ENCODE data around the gene ATAD3C. TPM values are rescaled to one million over a fixed set of nuclear protein-coding genes. Genes with fewer than 3 reads are reported as not detected.
"Not testable (repeated sequence)": the region's sequence is repeated elsewhere in the genome, so short reads cannot be mapped to it uniquely, and the experiment has no call there.

Gene ATAD3C
- polyA plus RNA-seq, 1 of the 3 experiments (the other 2 are of a cell fraction) = 0.38 TPM

DNA sequence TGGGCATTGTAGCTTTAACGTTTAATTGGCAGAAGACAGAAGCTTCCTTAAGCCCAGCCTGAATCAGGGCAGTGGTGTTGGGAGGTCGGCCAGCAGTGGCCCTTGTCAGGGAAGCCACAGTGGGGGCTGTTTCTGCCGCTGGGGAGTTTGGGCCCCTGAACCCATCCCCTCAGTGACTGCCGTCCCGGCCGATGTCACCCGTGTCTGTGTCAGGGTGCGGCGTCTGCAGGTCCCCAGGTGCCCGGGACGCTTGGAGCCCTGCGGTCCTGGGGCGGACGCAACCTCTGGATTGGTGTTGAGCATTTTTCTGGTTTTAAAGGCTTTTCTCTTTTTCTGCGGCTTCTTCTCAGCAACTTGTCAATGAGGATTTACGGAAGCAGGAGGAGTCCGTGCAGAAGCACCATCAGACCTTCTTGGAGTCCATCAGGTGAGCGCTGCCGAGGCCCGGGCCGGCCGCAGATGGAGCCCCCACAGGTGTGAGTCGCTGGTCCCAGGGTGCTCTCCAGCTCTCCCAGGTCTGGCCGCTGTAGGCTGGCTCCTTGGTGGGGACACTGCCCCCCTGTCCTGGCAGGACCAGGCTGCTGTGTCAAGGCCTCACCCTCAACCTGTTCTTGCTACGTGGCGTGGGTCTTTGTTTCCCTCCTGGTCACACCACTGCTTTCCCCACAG is 2.3 kb downstream of the ATAD3C start:
- Histone ChIP-seq H3K4me2 (no peak overlapping the region), H3K9me3 (no peaks in the 10 kb centered on the region), H3K79me2 (ENCODE audit: insufficient read depth) (no peaks in the 10 kb centered on the region), H3K36me3 (replicated peaks in 1 of 2; ENCODE audit: control insufficient read depth in 1 of 2, insufficient read depth in 2 of 2, low read length in 1 of 2) (no peaks in the 10 kb centered on the region), H3K4me1 (ENCODE audit: control insufficient read depth in 1 of 2, insufficient read depth in 2 of 2, low read depth in 1 of 2, low read length in 1 of 2) (no peaks in the 10 kb centered on the region), H3F3A (replicated peaks; ENCODE audit: insufficient read depth) (no peaks in the 10 kb centered on the region), H3K9ac (no peak overlapping the region), H3K4me3 (ENCODE audit: low read depth in 2 of 2, low read length in 1 of 2) (no peak overlapping the region), H3K9me2 (no peaks in the 10 kb centered on the region), H3K27ac (ENCODE audit: low read depth in 2 of 2, low read length in 1 of 2) (no peak overlapping the region), H4K20me1 (ENCODE audit: insufficient read depth) (no peaks in the 10 kb centered on the region), H3K27me3 (ENCODE audit: insufficient read depth) (no peaks in the 10 kb centered on the region), H2AFZ (ENCODE audit: low read depth) (no peak overlapping the region)
- TF ChIP-seq MAX (IDR thresholded peaks at IDR 0.05; ENCODE audit: low read depth) (no peak), FOXJ3 (CRISPR knock-in tag; IDR thresholded peaks at IDR 0.05) (no peak), FOXM1 (IDR thresholded peaks at IDR 0.05; ENCODE audit: low read depth) (no peak), MEF2A (IDR thresholded peaks at IDR 0.05; ENCODE audit: borderline replicate concordance, low read depth) (no peak), RAD21 (IDR thresholded peaks at IDR 0.05; ENCODE audit: low read length) (no peak), JUND (IDR thresholded peaks at IDR 0.05) (no peak), GABPA (IDR thresholded peaks at IDR 0.05; ENCODE audit: low read depth) (no peak), TCF12 (IDR thresholded peaks at IDR 0.05) (no peak), CTCF (IDR thresholded peaks at IDR 0.05) (no peak), YY1 (IDR thresholded peaks at IDR 0.05; ENCODE audit: low read depth) (no peak), SMC3 (IDR thresholded peaks at IDR 0.05; ENCODE audit: low read depth, low read length) (no peak), REST (IDR thresholded peaks at IDR 0.05; ENCODE audit: low read depth, low read length) (no peak), TAF1 (IDR thresholded peaks at IDR 0.05; ENCODE audit: borderline replicate concordance, low read depth, low read length) (no peak), SIN3A (IDR thresholded peaks at IDR 0.05; ENCODE audit: borderline replicate concordance, low read depth, low read length) (no peak), RXRA (IDR thresholded peaks at IDR 0.05; ENCODE audit: borderline replicate concordance, low read depth) (no peak), NRF1 (IDR thresholded peaks at IDR 0.05; ENCODE audit: low read depth, low read length) (no peak), GATA2 (CRISPR knock-in tag; IDR thresholded peaks at IDR 0.05) (no peak), RFX5 (IDR thresholded peaks at IDR 0.05; ENCODE audit: low read length) (no peak)
- TF ChIP-seq, protein P1, sequence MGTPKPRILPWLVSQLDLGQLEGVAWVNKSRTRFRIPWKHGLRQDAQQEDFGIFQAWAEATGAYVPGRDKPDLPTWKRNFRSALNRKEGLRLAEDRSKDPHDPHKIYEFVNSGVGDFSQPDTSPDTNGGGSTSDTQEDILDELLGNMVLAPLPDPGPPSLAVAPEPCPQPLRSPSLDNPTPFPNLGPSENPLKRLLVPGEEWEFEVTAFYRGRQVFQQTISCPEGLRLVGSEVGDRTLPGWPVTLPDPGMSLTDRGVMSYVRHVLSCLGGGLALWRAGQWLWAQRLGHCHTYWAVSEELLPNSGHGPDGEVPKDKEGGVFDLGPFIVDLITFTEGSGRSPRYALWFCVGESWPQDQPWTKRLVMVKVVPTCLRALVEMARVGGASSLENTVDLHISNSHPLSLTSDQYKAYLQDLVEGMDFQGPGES (IDR thresholded peaks at IDR 0.05; ENCODE audit: low read depth, low read length) = no peak
- TF ChIP-seq, protein P2, sequence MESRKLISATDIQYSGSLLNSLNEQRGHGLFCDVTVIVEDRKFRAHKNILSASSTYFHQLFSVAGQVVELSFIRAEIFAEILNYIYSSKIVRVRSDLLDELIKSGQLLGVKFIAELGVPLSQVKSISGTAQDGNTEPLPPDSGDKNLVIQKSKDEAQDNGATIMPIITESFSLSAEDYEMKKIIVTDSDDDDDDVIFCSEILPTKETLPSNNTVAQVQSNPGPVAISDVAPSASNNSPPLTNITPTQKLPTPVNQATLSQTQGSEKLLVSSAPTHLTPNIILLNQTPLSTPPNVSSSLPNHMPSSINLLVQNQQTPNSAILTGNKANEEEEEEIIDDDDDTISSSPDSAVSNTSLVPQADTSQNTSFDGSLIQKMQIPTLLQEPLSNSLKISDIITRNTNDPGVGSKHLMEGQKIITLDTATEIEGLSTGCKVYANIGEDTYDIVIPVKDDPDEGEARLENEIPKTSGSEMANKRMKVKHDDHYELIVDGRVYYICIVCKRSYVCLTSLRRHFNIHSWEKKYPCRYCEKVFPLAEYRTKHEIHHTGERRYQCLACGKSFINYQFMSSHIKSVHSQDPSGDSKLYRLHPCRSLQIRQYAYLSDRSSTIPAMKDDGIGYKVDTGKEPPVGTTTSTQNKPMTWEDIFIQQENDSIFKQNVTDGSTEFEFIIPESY (IDR thresholded peaks at IDR 0.05; ENCODE audit: borderline replicate concordance, low read depth) = no peak
- ChIA-PET POLR2A (no interaction called here), CTCF (interaction anchor here (1.0 kb wide), 1 partner anchor 10 kb away, joined by 4 read pairs; no protein-coding TSS in a partner anchor)
- DNase-seq = no peak
- WGBS (ENCODE audit: low lambda C conversion rate) = 90% methylated on average over 14 of the region's 26 CpGs

GRCh38 chr1:1452365-1452739 is 2.9 kb downstream of the ATAD3C start:
- CTCF ChIA-PET; H3K4me1 ChIP-seq (ENCODE audit: control insufficient read depth in 1 of 2, insufficient read depth in 2 of 2, low read depth in 1 of 2, low read length in 1 of 2); H3K4me3 ChIP-seq (ENCODE audit: low read depth in 2 of 2, low read length in 1 of 2); POLR2A ChIA-PET; H3K27me3 ChIP-seq (ENCODE audit: insufficient read depth); H3K9me3 ChIP-seq; H3K4me2 ChIP-seq; DNase-seq; H3K36me3 ChIP-seq (replicated peaks in 1 of 2; ENCODE audit: control insufficient read depth in 1 of 2, insufficient read depth in 2 of 2, low read length in 1 of 2); H3F3A ChIP-seq (replicated peaks; ENCODE audit: insufficient read depth); H3K9ac ChIP-seq; H3K9me2 ChIP-seq; H4K20me1 ChIP-seq (ENCODE audit: insufficient read depth); H3K27ac ChIP-seq (ENCODE audit: low read depth in 2 of 2, low read length in 1 of 2); H2AFZ ChIP-seq (ENCODE audit: low read depth); H3K79me2 ChIP-seq (ENCODE audit: insufficient read depth): not testable (repeated sequence)
- 38% methylated on average over 3 of the region's 8 CpGs for WGBS (ENCODE audit: low lambda C conversion rate)

Data from SK-N-SH (cell line).